CD4-positive, alpha-beta T cell treated with Interleukin-2 at 100 ng/mL for 4 hours (primary cell): ENCODE measurements around the gene SLC26A8.
"Not testable (repeated sequence)": the region's sequence is repeated elsewhere in the genome, so short reads cannot be mapped to it uniquely, and the experiment has no call there.

Experiments used
- DNase-seq: peaks from one replicate; pipeline ENCODE4 v3.0.0-alpha.2; 2020; ENCODE audit warnings: low spot score

Gene SLC26A8

GRCh38 chr6:35914536-35914935 lies 109.9 kb downstream of the SLC26A8 start:
- DNase-seq, result no peak

- DNase-seq, result no peak
These were observed 112.4 kb downstream of the SLC26A8 start for GRCh38 chr6:35911871-35912653.

GRCh38 chr6:35909571-35909970 lies 114.9 kb downstream of the SLC26A8 start:
- DNase-seq, result not testable (repeated sequence)

- not testable (repeated sequence) for DNase-seq
These were observed 115.6 kb downstream of the SLC26A8 start for GRCh38 chr6:35908753-35909401.

GRCh38 chr6:35907750-35908149 lies 116.7 kb downstream of the SLC26A8 start:
- no peak for DNase-seq

DNA sequence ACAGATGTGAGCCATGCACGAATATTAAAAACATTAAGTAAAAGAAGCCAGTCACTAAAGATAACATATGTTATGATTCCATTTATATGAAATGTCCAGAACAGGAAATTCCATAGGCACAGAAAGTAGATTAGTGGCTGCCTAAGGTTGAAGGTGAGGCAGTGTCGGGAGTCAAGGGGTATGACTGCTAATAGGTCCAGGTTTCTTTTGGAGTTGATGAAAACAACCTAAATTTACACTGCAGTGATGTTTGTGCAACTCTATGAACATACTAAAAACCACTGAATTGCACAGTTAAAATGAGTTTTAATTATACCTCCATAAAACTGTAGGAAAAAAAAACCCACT lies 118.0 kb downstream of the SLC26A8 start:
- DNase-seq, result no peak

DNA sequence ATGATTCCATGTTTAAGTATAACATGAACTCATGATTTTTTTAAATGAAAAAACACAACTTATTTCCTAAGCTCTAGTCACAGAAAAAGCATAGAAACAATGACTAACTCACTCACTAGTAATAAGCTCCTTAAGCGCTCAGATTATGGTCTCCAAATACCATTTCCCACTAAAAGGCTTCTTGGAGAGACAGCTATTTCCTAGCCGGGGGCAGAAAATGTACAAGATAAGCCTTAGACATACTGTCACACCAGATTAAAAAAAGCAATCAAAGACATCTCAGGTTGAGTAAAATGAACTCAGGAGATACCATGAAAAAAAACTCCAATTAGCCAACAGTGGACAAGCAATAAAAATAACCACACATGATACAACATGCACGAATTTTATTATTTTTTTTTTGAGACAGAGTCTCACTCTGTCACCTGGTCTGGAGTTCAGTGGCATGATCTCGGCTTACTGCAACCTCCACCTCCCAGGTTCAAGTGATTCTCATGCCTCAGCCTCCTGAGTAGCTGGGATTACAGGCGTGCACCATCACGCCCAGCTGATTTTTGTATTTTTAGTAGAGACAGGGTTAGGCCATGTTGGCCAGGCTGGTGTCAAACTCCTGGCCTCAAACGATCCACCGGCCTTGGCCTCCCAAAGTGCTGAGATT lies 118.5 kb downstream of the SLC26A8 start:
- DNase-seq, result no peak

GRCh38 chr6:35905141-35905785 lies 119.2 kb downstream of the SLC26A8 start:
- no peak for DNase-seq

- DNase-seq, result no peak
These were observed 120.8 kb downstream of the SLC26A8 start for GRCh38 chr6:35903679-35904078.

DNA sequence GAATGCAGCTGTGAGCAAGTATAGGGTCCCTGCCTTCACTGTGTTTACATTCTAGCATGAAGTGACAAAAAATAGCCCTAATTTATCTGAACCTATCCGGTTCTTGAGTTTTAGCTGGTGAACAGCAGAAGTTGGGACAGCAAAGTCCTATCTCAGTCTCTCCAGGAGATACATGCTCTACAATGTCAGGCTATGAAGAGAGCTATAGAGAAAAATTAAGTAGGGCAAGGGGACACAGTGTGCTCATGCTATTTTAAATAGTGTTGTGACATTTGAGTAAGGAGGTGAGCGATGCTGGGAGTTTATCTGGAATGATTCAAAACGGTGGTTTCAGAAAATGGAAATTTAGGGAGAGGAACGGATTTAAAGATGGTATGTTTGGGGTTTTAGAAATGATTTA lies 124.0 kb downstream of the SLC26A8 start:
- no peak for DNase-seq

DNA sequence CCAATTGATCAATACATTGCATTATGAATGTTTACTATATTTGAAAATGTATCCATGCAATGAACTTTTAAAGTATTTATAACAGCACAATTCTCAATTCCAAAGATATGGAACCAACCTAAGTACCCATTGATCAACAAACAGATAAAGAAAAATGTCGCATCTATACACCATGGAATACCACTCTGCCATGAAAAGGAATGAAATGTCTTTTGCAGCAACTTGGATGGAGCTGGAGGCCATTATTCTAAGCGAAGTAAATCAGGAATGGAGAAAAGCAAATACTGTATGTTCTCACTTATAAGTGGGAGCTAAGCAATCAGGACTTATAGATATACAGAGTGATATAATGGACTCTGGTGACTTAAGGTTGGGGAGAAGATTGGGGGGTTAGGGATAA lies 126.4 kb downstream of the SLC26A8 start:
- no peak for DNase-seq

DNA sequence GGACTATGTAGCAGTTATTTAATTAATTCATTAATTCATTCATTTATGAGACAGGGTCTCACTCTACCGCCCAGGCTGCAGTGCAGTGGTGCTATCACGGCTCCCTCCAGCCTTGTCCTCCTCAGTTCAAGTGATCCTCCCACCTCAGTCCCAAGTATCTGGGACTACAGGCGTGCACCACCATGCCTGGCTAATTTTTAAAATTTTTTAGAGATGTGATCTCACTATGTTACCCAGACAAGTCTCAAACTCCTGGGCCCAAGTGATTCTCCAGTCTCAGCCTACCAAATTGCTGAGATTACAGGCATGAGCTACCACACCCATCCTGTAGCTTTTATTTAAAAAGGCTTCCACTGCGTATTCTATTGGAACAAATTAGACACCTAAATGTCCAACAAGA lies 127.0 kb downstream of the SLC26A8 start:
- no peak for DNase-seq

GRCh38 chr6:35897036-35897435 lies 127.4 kb downstream of the SLC26A8 start:
- no peak for DNase-seq

- no peak for DNase-seq
These were observed 128.2 kb downstream of the SLC26A8 start for GRCh38 chr6:35896228-35896627.

- DNase-seq, result no peak
These were observed 128.9 kb downstream of the SLC26A8 start for GRCh38 chr6:35895560-35895959.

GRCh38 chr6:35894776-35895175 lies 129.7 kb downstream of the SLC26A8 start:
- no peak for DNase-seq
